Endothelial cell of hepatic sinusoid (primary cell): Measurements from ENCODE around the gene RALGDS.
"Not testable (repeated sequence)": the region's sequence is repeated elsewhere in the genome, so short reads cannot be mapped to it uniquely, and the experiment has no call there.

Source experiments
- in situ Hi-C: cut with HindIII; loops from 2 replicates; pipeline ENCODE4 v1.10.0; 2017; ENCODE audit warnings: low sequenced_read_pairs

RALGDS gene

GRCh38 chr9:133094351-133094750 lies 26.7 kb downstream of the RALGDS start:
- in situ Hi-C loops, result not testable (repeated sequence)

- in situ Hi-C loops, result no loop called here
Observed at GRCh38 chr9:133090752-133091385, 30.2 kb downstream of the RALGDS start.

GRCh38 chr9:133090187-133090586 lies 30.9 kb downstream of the RALGDS start:
- in situ Hi-C loops, result no loop called here

GRCh38 chr9:133089271-133089671 lies 31.8 kb downstream of the RALGDS start:
- in situ Hi-C loops, result no loop called here

- in situ Hi-C loops, result no loop called here
Observed at GRCh38 chr9:133088756-133089155, 32.3 kb downstream of the RALGDS start.

GRCh38 chr9:133088146-133088750 lies 32.8 kb downstream of the RALGDS start:
- in situ Hi-C loops, result no loop called here

- in situ Hi-C loops, result no loop called here
Observed at GRCh38 chr9:133087429-133088145, 33.5 kb downstream of the RALGDS start.

- in situ Hi-C loops, result no loop called here
Observed at GRCh38 chr9:133086894-133087293, 34.1 kb downstream of the RALGDS start.

GRCh38 chr9:133086212-133086860 lies 34.7 kb downstream of the RALGDS start:
- in situ Hi-C loops, result not testable (repeated sequence)

GRCh38 chr9:133083688-133084087 lies 37.4 kb downstream of the RALGDS start:
- in situ Hi-C loops, result not testable (repeated sequence)

- in situ Hi-C loops, result not testable (repeated sequence)
Observed at GRCh38 chr9:133081957-133082644, 38.9 kb downstream of the RALGDS start.

GRCh38 chr9:133080786-133081779 lies 40.0 kb downstream of the RALGDS start:
- in situ Hi-C loops, result not testable (repeated sequence)

GRCh38 chr9:133080161-133080560 lies 40.9 kb downstream of the RALGDS start:
- in situ Hi-C loops, result no loop called here

- in situ Hi-C loops, result loop anchor here (5.0 kb wide), 1 partner anchor 39 kb away; no protein-coding TSS in a partner anchor
Observed at GRCh38 chr9:133078486-133078885, 42.6 kb downstream of the RALGDS start.

GRCh38 chr9:133076691-133077090 lies 44.3 kb downstream of the RALGDS start:
- in situ Hi-C loops, result loop anchor here (5.0 kb wide), 1 partner anchor 41 kb away; no protein-coding TSS in a partner anchor

GRCh38 chr9:133075925-133076630 lies 45.0 kb downstream of the RALGDS start:
- in situ Hi-C loops, result loop anchor here (5.0 kb wide), 1 partner anchor 41 kb away; no protein-coding TSS in a partner anchor

GRCh38 chr9:133074111-133074651 lies 46.9 kb downstream of the RALGDS start:
- in situ Hi-C loops, result no loop called here

- in situ Hi-C loops, result no loop called here
Observed at GRCh38 chr9:133073086-133074014, 47.7 kb downstream of the RALGDS start.
